ENCODE measurements around the gene C2orf81. TPM values are rescaled to one million over a fixed set of nuclear protein-coding genes. Genes with fewer than 3 reads are reported as not detected.
A peak's percentile ranks its signal among the peaks of the same experiment; 100 is the strongest.

Gene C2orf81
- total and polyA plus RNA-seq, 7 donors: 0.06 to 0.46 (median 0.34) TPM

DNA sequence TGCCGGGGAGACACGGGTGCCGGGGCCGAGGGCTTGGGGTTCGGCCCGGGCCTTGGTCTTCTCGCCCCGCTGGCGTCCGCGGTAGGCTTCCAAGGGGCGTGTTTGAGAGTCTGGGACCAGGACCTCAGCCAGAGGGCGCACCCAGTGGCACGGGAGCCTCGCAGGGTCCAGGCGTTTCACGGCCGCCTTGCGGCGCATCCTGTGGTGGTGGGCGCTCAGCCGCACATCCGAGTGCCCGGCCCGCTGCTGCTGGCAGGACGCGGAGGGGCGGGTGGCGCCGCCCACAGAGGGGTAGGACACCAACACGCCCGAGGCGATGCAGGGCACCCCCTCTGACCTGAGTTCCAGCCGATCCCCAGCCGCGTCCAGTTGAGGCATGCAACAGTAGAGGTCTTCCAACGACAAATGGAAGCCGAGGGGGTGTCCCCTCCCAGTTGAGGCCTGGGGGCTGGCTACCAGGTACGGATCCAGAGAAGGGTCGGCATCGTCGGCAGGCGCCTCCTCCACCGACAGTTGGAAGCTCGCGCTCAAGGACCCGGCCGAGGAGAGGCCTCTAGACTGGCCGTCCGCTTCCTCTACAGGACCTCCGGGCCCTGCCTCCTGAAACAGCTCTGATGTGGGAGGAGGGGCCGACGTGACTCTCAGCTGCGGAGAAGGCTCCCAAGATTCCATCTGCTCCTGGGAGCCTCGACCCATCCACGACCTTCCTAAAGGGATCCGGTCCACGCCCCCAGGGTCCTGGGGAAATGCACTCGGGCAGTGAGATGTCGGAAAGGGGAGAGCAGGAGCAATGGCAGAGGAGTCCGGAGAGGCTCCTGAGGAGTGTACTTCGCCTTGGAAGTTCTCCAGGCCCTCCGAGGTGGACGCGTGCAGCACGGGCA, 6.3 kb downstream of the C2orf81 start:
- TF ChIP-seq, protein P1, sequence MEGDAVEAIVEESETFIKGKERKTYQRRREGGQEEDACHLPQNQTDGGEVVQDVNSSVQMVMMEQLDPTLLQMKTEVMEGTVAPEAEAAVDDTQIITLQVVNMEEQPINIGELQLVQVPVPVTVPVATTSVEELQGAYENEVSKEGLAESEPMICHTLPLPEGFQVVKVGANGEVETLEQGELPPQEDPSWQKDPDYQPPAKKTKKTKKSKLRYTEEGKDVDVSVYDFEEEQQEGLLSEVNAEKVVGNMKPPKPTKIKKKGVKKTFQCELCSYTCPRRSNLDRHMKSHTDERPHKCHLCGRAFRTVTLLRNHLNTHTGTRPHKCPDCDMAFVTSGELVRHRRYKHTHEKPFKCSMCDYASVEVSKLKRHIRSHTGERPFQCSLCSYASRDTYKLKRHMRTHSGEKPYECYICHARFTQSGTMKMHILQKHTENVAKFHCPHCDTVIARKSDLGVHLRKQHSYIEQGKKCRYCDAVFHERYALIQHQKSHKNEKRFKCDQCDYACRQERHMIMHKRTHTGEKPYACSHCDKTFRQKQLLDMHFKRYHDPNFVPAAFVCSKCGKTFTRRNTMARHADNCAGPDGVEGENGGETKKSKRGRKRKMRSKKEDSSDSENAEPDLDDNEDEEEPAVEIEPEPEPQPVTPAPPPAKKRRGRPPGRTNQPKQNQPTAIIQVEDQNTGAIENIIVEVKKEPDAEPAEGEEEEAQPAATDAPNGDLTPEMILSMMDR (IDR thresholded peaks at IDR 0.05): peak; percentile 22
- intact Hi-C loops (cut with DNase I): no loop called here
- H3K36me3 ChIP-seq (ENCODE audit: insufficient read depth in 1 of 2, low read depth in 1 of 2): no peaks in the 10 kb centered on the region
- peaks cover 0 to 29% (median 5%) of the 10 kb centered on the region in 3 donors for H3K27me3 ChIP-seq (ENCODE audit: insufficient read depth in 3 of 3, low read length in 2 of 3)
- ATAC-seq: peak; percentile 45 to 77 (median 70)
- H3K9me3 ChIP-seq: no peaks in the 10 kb centered on the region
- peak overlapping the region; percentile 62 for H3K4me3 ChIP-seq
- DNase-seq: peak; percentile 58 to 78
- 2 to 6% (median 4%) methylated on average over 58 to 66 of the region's 66 CpGs for whole genome bisulfite sequencing, 3 donors
- H3K27ac ChIP-seq: no peak overlapping the region
- H3K4me1 ChIP-seq: no peaks in the 10 kb centered on the region

DNA sequence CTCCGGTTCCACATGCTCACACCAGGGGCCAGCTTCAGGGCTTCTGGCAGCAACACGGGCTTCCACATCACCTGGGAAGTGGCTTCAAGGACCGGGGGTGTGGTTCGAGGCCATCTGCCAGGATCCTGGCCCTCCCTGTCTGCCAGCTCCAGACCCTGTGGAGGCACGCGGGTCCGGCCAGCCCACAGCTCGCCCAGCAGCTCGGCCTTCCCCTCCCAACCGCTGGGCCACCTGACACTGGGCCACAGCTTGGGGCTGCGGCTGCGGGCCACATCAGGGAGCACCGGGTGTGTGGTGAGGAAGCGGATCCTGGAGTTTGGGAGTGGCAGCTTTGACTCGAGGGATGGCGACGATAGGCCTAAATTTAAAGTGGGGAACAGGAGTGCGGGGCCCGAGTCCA, 7.0 kb downstream of the C2orf81 start:
- H3K9me3 ChIP-seq: no peaks in the 10 kb centered on the region
- intact Hi-C loops (cut with DNase I): no loop called here
- DNase-seq (no peak), ATAC-seq (peak; percentile 9 to 21 (median 14))
- no peaks in the 10 kb centered on the region for H3K4me1 ChIP-seq
- peaks cover 0 to 25% (median 5%) of the 10 kb centered on the region in 3 donors for H3K27me3 ChIP-seq (ENCODE audit: insufficient read depth in 3 of 3, low read length in 2 of 3)
- no peaks in the 10 kb centered on the region for H3K36me3 ChIP-seq (ENCODE audit: insufficient read depth in 1 of 2, low read depth in 1 of 2)
- peak overlapping the region; percentile 62 for H3K4me3 ChIP-seq
- H3K27ac ChIP-seq: no peak overlapping the region
- WGBS, 3 donors: 22 to 36% (median 23%) methylated on average over 19 of the region's 19 CpGs
- TF ChIP-seq, protein P1 (IDR thresholded peaks at IDR 0.05): no peak

DNA sequence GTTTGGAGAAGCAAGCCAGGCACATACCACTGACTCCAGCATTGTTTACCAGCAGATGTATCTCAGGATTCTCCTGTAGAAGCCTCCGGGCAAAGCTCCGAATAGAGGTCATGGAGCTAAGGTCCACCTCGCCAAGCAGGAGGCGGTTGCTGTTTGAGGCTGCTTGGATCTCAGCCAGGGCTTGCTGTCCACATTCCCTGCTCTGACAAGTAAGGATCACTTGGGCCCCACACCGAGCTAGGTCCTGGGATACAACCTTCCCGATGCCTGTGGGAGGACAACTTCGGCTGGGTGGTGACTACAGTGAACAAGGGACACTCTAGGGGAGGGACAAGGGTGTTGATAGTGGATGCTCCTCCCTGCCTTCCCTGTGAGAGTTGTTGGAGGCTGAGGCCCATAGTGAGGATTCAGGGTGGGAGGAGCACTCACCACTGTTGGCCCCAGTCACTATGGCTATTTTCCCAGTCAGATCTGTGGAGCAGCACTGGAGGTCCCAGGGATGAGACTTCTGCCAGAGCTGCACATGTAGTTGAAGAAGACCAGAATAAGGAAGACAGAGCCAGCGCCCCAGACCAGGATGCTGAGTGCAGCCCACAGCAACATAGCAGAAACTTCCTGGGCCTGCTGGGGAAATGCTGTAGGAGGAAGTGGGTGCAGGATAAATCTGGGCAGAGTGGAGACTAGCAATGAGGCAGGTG, 8.3 kb downstream of the C2orf81 start:
- Histone ChIP-seq H3K4me1 (no peaks in the 10 kb centered on the region), H3K4me3 (no peak overlapping the region), H3K36me3 (ENCODE audit: insufficient read depth in 1 of 2, low read depth in 1 of 2) (no peaks in the 10 kb centered on the region), H3K9me3 (no peaks in the 10 kb centered on the region), H3K27me3 (ENCODE audit: insufficient read depth in 3 of 3, low read length in 2 of 3) (peaks cover 0 to 29% (median 7%) of the 10 kb centered on the region in 3 donors), H3K27ac (no peak overlapping the region)
- DNase-seq (no peak), ATAC-seq (no peak)
- TF ChIP-seq, protein P1 (IDR thresholded peaks at IDR 0.05): no peak
- intact Hi-C loops (cut with DNase I): no loop called here
- WGBS, 3 donors: 75 to 80% (median 80%) methylated on average over 8 of the region's 8 CpGs

- ATAC-seq: no peak
- intact Hi-C loops (cut with DNase I): no loop called here
- Histone ChIP-seq H3K27ac (no peak overlapping the region), H3K27me3 (ENCODE audit: insufficient read depth in 3 of 3, low read length in 2 of 3) (peaks cover 0 to 12% (median 2%) of the 10 kb centered on the region in 3 donors), H3K36me3 (ENCODE audit: insufficient read depth in 1 of 2, low read depth in 1 of 2) (no peaks in the 10 kb centered on the region), H3K4me1 (no peaks in the 10 kb centered on the region), H3K9me3 (no peaks in the 10 kb centered on the region), H3K4me3 (no peak overlapping the region)
- 72 to 82% (median 76%) methylated on average over 5 of the region's 5 CpGs for WGBS, 3 donors
- TF ChIP-seq, protein P1 (IDR thresholded peaks at IDR 0.05): no peak
- DNase-seq: no peak
Measured at GRCh38 chr2:74407682-74408081, 13.7 kb downstream of the C2orf81 start.

Measured in psoas muscle (tissue), 8 donors.